GM21619 (cell line): ENCODE measurements around the gene PPFIBP2.
"Not testable (repeated sequence)": the region's sequence is repeated elsewhere in the genome, so short reads cannot be mapped to it uniquely, and the experiment has no call there.

Source experiments
- ATAC-seq: cut with Tn5 transposase; IDR thresholded peaks from one replicate; pipeline ENCODE4 v1.9.1; 2021; ENCODE audit not compliant: unreplicated experiment

Gene PPFIBP2

DNA sequence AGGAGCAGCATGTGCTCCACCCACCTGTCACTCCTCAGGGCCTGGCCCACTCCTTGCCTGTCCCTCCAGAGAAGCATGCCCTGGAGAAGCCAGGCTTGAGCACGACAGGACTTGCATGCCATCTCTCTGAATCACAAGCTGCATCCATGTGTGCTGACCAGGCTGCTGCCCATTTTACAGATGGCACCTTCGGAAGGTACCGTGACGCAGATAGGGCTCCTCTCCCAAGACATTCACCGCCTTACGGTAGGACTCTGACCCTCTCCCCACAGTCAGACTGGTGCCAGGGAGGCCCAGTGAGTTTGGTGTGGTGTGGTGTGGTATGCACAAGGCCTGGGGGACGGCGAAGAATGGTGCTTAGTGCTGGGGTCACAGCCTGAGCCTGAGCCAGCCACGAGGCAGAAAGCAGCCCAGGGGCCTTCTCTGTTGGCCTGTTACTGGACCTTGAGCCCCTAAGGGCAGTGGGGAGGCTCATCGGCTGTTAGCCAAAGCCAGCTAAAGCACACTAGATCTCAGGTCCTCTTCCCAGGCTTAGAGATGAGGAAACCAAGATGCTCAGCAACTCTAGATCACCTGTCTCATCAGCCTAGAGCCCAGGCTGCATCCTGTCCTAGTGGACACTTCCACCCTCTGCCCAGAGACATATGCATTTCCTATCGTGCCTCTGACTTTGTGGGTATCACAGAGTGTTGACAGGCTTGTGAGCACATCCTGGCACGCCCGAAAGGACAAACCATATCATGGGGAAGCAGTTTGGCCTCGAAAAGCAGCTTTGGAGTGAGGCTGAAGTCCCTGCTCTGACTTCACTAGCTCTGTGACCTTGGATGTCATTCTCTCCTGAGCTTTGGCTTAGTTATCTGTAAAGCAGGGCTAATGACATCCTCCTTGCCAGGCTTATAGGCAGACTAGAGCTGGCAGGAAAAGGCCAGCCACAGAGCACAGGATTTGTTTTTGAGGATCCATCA lies 141.7 kb downstream of the PPFIBP2 start:
- no peak for ATAC-seq

GRCh38 chr11:7656704-7657103 lies 142.9 kb downstream of the PPFIBP2 start:
- ATAC-seq = no peak

DNA sequence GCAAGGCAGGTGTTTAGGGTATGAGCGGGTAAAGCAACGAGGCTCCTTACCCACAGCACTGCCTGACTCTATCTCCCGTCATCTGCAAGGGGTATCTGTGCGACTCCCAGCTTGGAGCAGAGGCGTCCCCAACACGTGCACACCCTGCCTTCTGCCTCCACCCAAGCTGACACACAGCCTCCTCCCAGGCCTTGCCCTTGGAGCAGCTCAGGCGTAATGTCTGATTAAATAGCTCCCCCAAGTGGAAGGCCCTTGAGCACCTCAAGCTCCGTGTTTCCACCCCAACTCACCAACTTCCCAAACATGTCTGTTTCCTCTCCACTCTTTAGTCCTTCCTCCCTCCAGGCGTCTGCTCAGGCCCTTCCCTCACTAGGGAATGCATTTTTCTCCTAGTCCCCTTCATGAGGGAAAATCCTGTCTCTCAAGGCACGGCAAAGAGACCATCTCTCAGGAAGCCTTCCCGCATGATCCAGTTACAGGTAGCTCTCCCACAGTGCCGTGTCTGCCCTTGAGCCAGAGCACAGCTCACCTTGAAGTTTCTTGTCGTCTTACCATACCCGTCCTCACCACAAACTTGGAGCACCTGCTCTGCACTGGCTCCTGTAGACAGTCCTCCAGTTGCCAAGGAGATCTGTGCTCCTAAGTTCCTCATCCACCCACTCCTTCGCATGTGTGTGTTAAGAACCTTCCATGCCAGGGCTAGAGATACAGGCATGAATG lies 143.7 kb downstream of the PPFIBP2 start:
- no peak for ATAC-seq

DNA sequence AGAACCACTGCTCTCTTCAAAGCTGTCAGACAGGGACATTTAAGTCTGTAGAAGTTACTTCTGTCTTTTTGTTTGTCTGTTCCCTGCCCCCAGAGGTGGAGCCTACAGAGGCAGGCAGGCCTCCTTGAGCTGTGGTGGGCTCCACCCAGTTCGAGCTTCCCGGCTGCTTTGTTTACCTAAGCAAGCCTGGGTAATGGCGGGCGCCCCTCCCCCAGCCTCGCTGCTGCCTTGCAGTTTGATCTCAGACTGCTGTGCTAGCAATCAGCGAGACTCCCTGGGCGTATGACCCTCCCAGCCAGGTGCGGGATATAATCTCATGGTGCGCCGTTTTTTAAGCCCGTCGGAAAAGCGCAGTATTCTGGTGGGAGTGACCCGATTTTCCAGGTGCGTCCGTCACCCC lies 149.7 kb downstream of the PPFIBP2 start:
- ATAC-seq = not testable (repeated sequence)

- no peak for ATAC-seq
Measured at GRCh38 chr11:7664867-7665266, 151.1 kb downstream of the PPFIBP2 start.

- peak; percentile 99 for ATAC-seq
Measured at GRCh38 chr11:7665473-7666291, 151.9 kb downstream of the PPFIBP2 start.

DNA sequence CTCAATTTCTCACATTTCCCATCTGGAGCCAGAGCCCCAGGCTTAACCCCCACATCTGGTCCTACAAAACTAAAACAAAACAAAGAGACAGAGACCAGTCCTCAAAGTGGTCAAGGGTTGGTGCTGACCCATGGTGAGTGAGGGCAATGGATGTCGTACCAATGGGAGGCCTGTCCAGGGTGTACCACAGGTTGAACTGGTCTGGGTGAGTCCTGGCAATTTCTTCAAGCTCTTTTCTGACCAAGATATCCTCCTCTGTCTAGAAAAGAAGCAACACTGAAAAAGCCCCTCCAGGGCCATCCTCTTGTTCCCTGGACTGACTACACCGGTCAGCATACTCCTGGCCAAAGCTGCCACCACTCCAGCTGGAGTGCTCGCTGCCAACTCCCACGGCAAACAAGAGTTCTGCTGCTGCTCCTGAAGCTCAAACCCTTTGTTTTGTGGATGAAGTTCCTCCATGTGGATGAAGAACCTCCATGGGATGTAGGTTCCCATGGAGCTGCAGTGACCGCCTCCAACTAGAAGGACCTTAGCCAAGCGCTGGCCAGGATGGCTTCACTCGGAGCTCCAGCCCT lies 152.6 kb downstream of the PPFIBP2 start:
- no peak for ATAC-seq

- no peak for ATAC-seq
Measured at GRCh38 chr11:7667460-7667859, 153.7 kb downstream of the PPFIBP2 start.

DNA sequence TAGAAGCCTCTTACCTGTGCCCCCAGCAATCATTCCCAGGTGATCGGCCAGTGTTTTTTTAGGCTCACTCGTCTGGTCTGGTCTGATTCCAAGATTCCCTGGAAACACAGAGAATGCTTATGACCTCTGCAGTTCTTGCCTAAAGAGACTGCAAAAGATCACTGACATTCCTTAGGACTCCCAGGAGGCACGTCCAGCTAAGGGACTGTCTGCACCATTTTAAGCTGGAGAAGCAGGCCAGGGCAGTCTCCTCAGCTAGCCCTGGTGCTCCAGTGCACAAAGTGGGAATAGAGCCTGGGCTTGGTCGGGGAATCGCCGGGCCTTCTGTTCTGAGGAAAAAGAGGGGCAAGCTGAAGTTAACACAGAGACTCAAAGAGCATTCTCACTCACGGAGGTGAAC lies 154.7 kb downstream of the PPFIBP2 start:
- no peak for ATAC-seq

DNA sequence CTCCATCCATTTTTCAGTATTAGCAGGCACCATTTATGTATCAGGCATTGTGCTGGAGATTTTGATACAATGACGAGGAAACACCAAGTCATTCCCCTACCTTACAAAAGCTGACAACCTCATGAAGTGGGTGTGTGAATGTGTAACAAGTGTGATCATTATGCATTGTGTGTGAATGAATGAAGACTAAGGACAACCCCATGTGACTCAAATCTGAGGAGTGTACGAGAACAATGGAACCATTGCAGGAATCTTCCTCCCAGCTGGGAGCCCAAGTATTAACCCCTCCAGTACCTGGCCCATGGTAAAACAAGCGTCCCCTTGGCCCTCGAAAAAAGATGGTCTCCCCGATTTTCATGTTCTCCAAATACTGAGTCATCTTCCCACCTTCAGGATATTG lies 155.1 kb downstream of the PPFIBP2 start:
- ATAC-seq = no peak

- ATAC-seq = no peak
Measured at GRCh38 chr11:7670641-7671040, 156.8 kb downstream of the PPFIBP2 start.

DNA sequence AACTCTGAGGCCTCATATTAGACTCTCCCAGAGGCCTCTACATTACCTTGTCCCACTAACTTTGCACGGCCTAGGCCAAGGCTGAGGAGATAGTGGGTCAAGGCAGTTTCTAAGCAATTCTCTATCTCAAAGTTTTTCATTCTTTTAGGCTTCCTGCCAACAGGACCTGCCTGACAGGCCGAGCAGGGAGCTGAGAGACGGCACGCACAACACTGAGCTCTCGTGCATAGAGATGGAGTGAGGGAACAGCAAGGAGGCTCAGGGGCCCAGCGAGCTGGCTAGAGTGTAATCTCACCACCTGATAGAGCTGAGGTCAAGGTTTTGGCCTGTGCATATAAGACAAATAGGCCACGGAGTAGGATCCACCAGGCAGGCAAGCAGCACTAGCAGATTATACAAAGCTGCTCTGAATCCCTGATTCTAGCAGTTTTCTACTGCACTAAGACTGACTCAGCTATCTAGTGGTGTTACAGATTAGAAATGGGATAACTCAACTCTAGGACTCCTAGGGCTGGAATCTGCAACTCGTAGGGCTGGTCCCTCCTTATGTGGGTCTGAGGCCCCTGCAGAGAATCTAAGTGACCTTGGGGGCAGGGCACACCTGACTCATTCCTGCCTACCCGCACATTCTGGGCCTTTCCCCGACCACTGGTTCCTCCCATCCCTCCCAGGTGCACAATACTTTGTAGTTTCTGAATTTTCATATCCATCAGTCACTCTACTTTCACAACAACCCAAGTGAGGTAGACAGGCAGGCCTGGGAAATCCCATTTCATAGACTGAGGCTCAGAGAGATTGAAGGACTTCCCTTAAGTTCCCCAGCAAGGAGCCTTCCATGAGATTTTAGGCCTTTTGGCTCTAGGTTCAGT lies 157.8 kb downstream of the PPFIBP2 start:
- peak; percentile 60 for ATAC-seq

DNA sequence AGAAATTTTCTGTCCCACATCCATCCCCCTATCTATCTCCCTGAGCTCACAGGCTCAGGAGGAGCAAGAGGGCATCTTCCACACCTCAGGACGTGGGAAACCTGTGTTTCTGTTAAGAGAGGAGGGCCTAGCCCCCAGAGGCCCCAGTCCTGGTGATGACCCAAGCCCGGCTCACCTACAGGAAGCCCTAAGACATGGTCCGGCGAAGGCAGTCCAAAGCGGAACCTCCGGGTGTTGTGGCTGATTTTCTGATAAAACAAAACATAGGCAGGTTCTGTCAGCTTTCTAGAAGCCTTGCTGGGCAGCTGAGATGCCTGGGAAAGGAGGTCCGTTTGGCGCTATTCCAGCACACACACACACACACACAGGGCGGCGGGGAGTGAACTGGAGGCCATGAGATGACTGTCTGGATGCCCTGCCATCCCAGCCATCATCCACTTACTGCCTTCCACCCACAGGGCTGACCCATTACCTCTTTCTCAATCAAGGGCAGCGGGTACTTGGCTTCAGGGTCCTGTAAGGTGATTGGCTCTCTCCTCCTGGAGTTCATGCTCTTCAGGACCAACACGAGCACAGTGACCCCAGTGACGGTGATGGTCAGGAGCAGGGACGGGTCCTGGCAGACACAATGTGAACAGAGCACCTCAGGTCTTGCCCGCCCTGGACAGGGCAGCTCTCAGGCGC lies 158.6 kb downstream of the PPFIBP2 start:
- peak; percentile 13 for ATAC-seq

DNA sequence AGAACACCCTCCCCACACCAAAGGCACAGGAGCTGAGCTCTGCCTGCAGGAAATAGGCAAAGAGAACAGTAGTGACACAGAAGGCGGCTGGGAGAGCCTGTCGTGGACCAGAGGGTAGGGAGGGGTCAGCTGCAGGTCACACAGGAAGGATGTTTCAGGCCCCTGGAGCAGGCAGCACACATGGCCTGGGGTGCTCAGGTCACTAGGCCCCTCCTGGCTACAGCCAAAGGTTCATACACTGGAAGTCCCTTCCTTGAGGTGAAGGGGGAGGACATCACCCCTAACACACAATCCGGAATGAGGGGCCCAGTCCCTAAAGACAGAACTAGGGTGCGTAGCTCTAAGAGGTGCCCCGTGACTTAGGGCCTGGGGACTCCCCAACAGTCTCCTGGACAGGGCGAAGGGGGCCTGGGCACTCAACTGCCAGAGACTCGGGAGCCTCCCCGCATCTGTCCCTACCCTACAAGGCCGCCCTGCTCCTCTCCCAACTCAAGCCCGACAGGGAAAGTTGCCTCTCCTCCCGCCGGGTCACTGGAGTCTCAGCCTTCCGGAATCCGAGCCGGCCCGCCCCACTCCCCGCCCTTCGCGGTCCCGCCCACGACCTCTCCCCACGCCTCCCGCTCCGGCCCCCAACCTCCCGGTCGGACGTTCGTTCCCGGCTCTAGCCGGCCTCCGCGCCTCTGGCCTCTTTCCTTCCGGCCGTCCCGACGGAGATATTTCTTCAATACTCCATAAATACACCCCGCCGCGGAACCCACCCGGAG lies 159.3 kb downstream of the PPFIBP2 start, which contains the start of gene CYB5R2:
Gene CYB5R2 (minus strand): TSS at position 541 of the 764 bp plus-strand sequence. CDS start 675 bp downstream, outside the sequence.
- ATAC-seq = peak; percentile 33

GRCh38 chr11:7673724-7674434 lies 160.1 kb downstream of the PPFIBP2 start:
- ATAC-seq = peak; percentile 21

DNA sequence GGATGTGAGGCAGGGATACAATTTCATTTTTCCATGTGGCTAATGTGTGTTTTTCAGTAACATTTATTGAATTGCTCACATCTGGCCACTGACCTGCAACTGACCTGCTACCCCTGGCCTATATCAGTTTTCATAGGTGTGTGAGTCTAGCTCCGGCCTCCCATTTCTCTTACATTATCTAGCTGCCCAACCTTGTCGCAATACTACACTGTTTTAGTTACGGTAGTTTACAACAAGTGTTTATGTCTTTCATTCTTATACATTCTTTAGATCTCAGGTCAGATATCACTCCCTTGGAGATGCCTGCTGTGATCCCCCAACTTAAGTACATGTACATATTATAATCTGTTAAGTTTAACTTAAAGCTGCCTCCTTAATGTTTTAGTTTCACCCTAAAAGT lies 161.8 kb downstream of the PPFIBP2 start:
- ATAC-seq = no peak

DNA sequence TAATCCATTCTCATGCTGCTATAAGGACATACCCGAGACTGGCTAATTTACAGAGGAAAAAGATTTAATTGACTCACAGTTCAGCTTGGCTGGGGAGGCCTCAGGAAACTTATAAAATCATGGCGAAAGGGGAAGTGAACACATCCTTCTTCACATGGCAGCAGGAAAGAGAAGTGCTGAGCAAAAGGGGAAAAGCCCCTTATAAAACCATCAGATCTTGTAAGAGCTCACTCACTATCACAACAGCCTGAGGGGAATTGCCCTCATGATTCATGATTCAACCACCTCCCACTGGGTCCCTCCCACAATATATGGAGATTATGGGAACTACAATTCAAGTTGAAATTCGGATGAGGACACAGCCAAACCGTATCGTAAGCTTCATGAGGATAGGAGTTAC lies 163.3 kb downstream of the PPFIBP2 start:
- no peak for ATAC-seq

- no peak for ATAC-seq
Measured at GRCh38 chr11:7677796-7678201, 164.0 kb downstream of the PPFIBP2 start.
